Measurements from ENCODE around the gene SLC10A7.

- TF ChIP-seq CTCF (IDR thresholded peaks at IDR 0.05) = no peak
- TF ChIP-seq POLR2A (IDR thresholded peaks at IDR 0.05) = no peak
Measured at GRCh38 chr4:146245246-146245645, 276.5 kb downstream of the SLC10A7 start.
